Neural cell (in vitro differentiated cells): ENCODE data around the gene HEYL. TPM values are rescaled to one million over a fixed set of nuclear protein-coding genes. Genes with fewer than 3 reads are reported as not detected.

Experiments
- H2AFZ ChIP-seq: fragments of 200-600, 300-800 bp; sonication (generic), shearing (Covaris generic); 2 replicates; pipeline ENCODE4 v1.6.0; 2014; ENCODE audit warnings: low read depth, mild to moderate bottlenecking, antibody characterized with exemption, low read length, moderate library complexity
- H3F3A ChIP-seq: fragments of 200-600 bp; shearing (Covaris generic); 2 replicates; pipeline ENCODE4 v1.6.1; 2016; ENCODE audit warnings: mild to moderate bottlenecking, moderate library complexity, mixed read lengths, antibody characterized with exemption, low read length; ENCODE audit not compliant: insufficient read depth, poor library complexity, severe bottlenecking
- H3K27ac ChIP-seq: fragments of 200-600, 300-800 bp; sonication (generic), shearing (Covaris generic); 2 replicates; pipeline ENCODE4 v1.5.1; 2014; ENCODE audit warnings: mild to moderate bottlenecking, low read length, moderate library complexity
- H3K27me3 ChIP-seq: fragments of 300-800, 200-600 bp; sonication (generic), shearing (Covaris generic); 2 replicates; pipeline ENCODE4 v1.6.0; 2014; ENCODE audit warnings: mild to moderate bottlenecking, low read depth, low read length, moderate library complexity; ENCODE audit not compliant: insufficient read depth
- H3K36me3 ChIP-seq: fragments of 300-800, 200-600 bp; sonication (generic), shearing (Covaris generic); 2 replicates; pipeline ENCODE4 v1.5.1; 2014; ENCODE audit warnings: mild to moderate bottlenecking, antibody characterized with exemption, low read length, moderate library complexity; ENCODE audit not compliant: insufficient read depth
- H3K4me2 ChIP-seq: fragments of 300-800, 200-600 bp; sonication (generic), shearing (Covaris generic); 2 replicates; pipeline ENCODE4 v1.6.0; 2014; ENCODE audit warnings: mild to moderate bottlenecking, low read length
- H3K4me3 ChIP-seq: fragments of 300-800, 200-600 bp; sonication (generic), shearing (Covaris generic); 2 replicates; pipeline ENCODE4 v1.5.1; 2014; ENCODE audit warnings: mild to moderate bottlenecking, low read length, moderate library complexity
- H3K79me2 ChIP-seq: fragments of 200-600 bp; shearing (Covaris generic); replicated peaks from 2 replicates; pipeline ENCODE4 v1.6.0; 2014; ENCODE audit warnings: mild to moderate bottlenecking, low read length, moderate library complexity; ENCODE audit not compliant: insufficient read depth
- H3K9ac ChIP-seq: fragments of 300-800, 200-600 bp; sonication (generic), shearing (Covaris generic); 2 replicates; pipeline ENCODE4 v1.6.1; 2016; ENCODE audit warnings: mild to moderate bottlenecking, low read length, mixed read lengths
- H3K9me2 ChIP-seq: fragments of 200-600 bp; shearing (Covaris generic); 2 replicates; pipeline ENCODE4 v1.6.1; 2016; ENCODE audit warnings: mild to moderate bottlenecking, low read length, mixed read lengths; ENCODE audit not compliant: insufficient read depth
- H3K9me3 ChIP-seq: fragments of 200-600, 300-800 bp; sonication (generic), shearing (Covaris generic); 2 replicates; pipeline ENCODE4 v1.6.1; 2016; ENCODE audit warnings: mild to moderate bottlenecking, mixed run types, low read length, moderate library complexity, mixed read lengths
- H4K20me1 ChIP-seq: fragments of 200-600 bp; shearing (Covaris generic); 2 replicates; pipeline ENCODE4 v1.6.1; 2016; ENCODE audit warnings: mild to moderate bottlenecking, mixed run types; ENCODE audit not compliant: insufficient read depth
- CTCF ChIP-seq: fragments of 450-650 bp; IDR thresholded peaks from 2 replicates; pipeline ENCODE4 v1.5.1; 2014; ENCODE audit warnings: antibody characterized with exemption, mild to moderate bottlenecking, moderate library complexity; ENCODE audit not compliant: poor library complexity, severe bottlenecking
- EP300 ChIP-seq: fragments of 450-650 bp; conservative IDR thresholded peaks from 2 replicates; pipeline ENCODE4 v1.6.1; 2014; ENCODE audit warnings: antibody characterized with exemption, mild to moderate bottlenecking, moderate library complexity; ENCODE audit not compliant: poor library complexity, severe bottlenecking
- EZH2 ChIP-seq: fragments of 200-600, 300-800 bp; shearing (Covaris generic), sonication (generic); IDR thresholded peaks from 2 replicates; pipeline ENCODE4 v1.6.1; 2014; ENCODE audit warnings: antibody characterized with exemption, low read length, borderline replicate concordance, mild to moderate bottlenecking; ENCODE audit not compliant: insufficient read depth, poor library complexity, severe bottlenecking
- MXI1 ChIP-seq: fragments of 450-650 bp; conservative IDR thresholded peaks from 2 replicates; pipeline ENCODE4 v1.6.1; 2014; ENCODE audit warnings: antibody characterized with exemption, mild to moderate bottlenecking; ENCODE audit not compliant: poor library complexity, severe bottlenecking
- POLR2AphosphoS5 ChIP-seq: IDR thresholded peaks from 2 replicates; pipeline ENCODE4 v1.6.1; 2012
- RAD21 ChIP-seq: fragments of 450-650 bp; conservative IDR thresholded peaks from 2 replicates; pipeline ENCODE4 v1.6.1; 2014; ENCODE audit warnings: antibody characterized with exemption, mild to moderate bottlenecking, moderate library complexity
- REST ChIP-seq: IDR thresholded peaks from 2 replicates; pipeline ENCODE4 v1.6.1; 2012; ENCODE audit warnings: borderline replicate concordance
- SMC3 ChIP-seq: fragments of 450-650 bp; conservative IDR thresholded peaks from 2 replicates; pipeline ENCODE4 v1.6.1; 2014; ENCODE audit warnings: antibody characterized with exemption, mild to moderate bottlenecking, moderate library complexity; ENCODE audit not compliant: poor library complexity
- TAF1 ChIP-seq: IDR thresholded peaks from 2 replicates; pipeline ENCODE4 v1.6.1; 2012; ENCODE audit warnings: low read depth
- polyA plus RNA-seq: library from polyadenylated mRNA; depleted of rRNA; stranded (reverse); fragments of >200 nt; gene quantifications from 2 replicates; pipeline ENCODE4 v1.2.3, GENCODE V29; 2014

HEYL gene
- polyA plus RNA-seq, 1 donor from 2014 or later: not detected

- peaks cover 51% of the 10 kb centered on the region for H3K27me3 ChIP-seq
Measured at GRCh38 chr1:39668894-39669293, 29.5 kb upstream of the HEYL start.

GRCh38 chr1:39668111-39668510 is 28.7 kb upstream of the HEYL start:
- no peak overlapping the region for H3K4me2 ChIP-seq
- TF ChIP-seq EP300 (no peak), CTCF (no peak), RAD21 (no peak), REST (no peak), EZH2 (no peak), MXI1 (no peak), TAF1 (no peak), POLR2AphosphoS5 (no peak), SMC3 (no peak)
- H2AFZ ChIP-seq: no peak overlapping the region
- no peaks in the 10 kb centered on the region for H3K9me3 ChIP-seq
- H3K27me3 ChIP-seq: peaks cover 45% of the 10 kb centered on the region
- H3K79me2 ChIP-seq: no peaks in the 10 kb centered on the region
- H3F3A ChIP-seq: no peaks in the 10 kb centered on the region
- no peak overlapping the region for H3K4me3 ChIP-seq
- no peaks in the 10 kb centered on the region for H4K20me1 ChIP-seq
- no peaks in the 10 kb centered on the region for H3K9me2 ChIP-seq
- no peak overlapping the region for H3K27ac ChIP-seq
- no peak overlapping the region for H3K9ac ChIP-seq
- H3K36me3 ChIP-seq: no peaks in the 10 kb centered on the region

More at GRCh38 chr1:39668894-39669293, 29.5 kb upstream of the HEYL start:
- Histone ChIP-seq H3K9me3 (no peaks in the 10 kb centered on the region), H3K79me2 (no peaks in the 10 kb centered on the region), H3K27ac (no peak overlapping the region), H4K20me1 (no peaks in the 10 kb centered on the region), H3K9me2 (no peaks in the 10 kb centered on the region), H3K4me3 (no peak overlapping the region), H3K36me3 (no peaks in the 10 kb centered on the region), H3K9ac (no peak overlapping the region), H3F3A (no peaks in the 10 kb centered on the region), H3K4me2 (no peak overlapping the region), H2AFZ (no peak overlapping the region)
- TF ChIP-seq MXI1: no peak
- no peak for TF ChIP-seq CTCF
